PC-3 (cell line): ENCODE data around the gene HAUS7.

Experiments used
- EZH2 ChIP-seq: fragments of 300-600 bp; sonication (generic); IDR thresholded peaks from one replicate; pipeline ENCODE4 v1.6.1; 2017; ENCODE audit warnings: antibody characterized with exemption, mild to moderate bottlenecking, low read length; ENCODE audit not compliant: unreplicated experiment
- EZH2phosphoT487 ChIP-seq: fragments of 300-600 bp; sonication (generic); IDR thresholded peaks from 2 replicates; pipeline ENCODE4 v1.6.1; 2018; ENCODE audit warnings: mild to moderate bottlenecking, antibody characterized with exemption, low read length, borderline replicate concordance
- TF ChIP-seq, protein P1 (sequence below): fragments of 300-600 bp; sonication (generic); conservative IDR thresholded peaks from 2 replicates; pipeline ENCODE4 v1.5.1; 2017; ENCODE audit warnings: antibody characterized with exemption, low read depth, mild to moderate bottlenecking, low read length

DNA sequence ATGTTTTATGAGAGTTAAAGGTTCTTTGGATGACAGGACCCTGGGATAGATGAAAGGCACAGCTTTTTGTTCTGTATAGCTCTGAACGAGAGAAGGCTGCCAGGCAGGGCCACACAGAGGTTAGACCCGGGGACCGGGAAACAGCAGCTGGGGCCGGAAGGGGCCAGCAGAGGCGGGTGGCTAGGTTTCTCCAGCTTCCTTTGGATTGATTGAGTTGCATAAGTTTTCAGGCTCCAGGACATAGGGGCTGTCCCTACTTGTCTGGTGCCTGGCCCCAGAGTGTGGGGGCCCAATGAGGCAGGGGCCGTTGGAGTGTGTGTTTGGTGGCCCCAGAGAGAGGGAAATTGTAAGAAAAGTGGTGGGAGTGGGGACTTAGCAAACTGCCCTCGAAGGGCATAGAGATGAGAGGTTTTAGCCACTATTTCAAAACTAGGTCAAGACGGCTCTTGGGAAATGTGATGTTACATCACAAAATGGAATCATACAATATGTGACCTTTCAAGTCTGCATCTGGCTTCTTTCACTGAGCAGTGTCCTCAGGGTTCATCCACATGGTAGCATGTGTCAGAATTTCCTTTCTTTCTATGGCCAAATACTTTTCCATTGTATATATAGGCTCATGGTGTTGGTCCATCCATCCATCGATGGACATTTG is 55.4 kb downstream of the HAUS7 start:
- TF ChIP-seq, protein P1, sequence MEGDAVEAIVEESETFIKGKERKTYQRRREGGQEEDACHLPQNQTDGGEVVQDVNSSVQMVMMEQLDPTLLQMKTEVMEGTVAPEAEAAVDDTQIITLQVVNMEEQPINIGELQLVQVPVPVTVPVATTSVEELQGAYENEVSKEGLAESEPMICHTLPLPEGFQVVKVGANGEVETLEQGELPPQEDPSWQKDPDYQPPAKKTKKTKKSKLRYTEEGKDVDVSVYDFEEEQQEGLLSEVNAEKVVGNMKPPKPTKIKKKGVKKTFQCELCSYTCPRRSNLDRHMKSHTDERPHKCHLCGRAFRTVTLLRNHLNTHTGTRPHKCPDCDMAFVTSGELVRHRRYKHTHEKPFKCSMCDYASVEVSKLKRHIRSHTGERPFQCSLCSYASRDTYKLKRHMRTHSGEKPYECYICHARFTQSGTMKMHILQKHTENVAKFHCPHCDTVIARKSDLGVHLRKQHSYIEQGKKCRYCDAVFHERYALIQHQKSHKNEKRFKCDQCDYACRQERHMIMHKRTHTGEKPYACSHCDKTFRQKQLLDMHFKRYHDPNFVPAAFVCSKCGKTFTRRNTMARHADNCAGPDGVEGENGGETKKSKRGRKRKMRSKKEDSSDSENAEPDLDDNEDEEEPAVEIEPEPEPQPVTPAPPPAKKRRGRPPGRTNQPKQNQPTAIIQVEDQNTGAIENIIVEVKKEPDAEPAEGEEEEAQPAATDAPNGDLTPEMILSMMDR, result no peak
- no peak for TF ChIP-seq EZH2phosphoT487
- no peak for TF ChIP-seq EZH2
